SU-DHL-6 (cell line): Measurements from ENCODE around the gene AKAP14.

Source experiments
- H2AFZ ChIP-seq: fragments of 200-600 bp; sonication (generic); 2 replicates; pipeline ENCODE4 v1.6.1; 2014; ENCODE audit warnings: low read depth, mild to moderate bottlenecking, moderate library complexity, mixed read lengths, antibody characterized with exemption, low read length; ENCODE audit not compliant: severe bottlenecking
- H3F3A ChIP-seq: fragments of 200-600 bp; shearing (Covaris generic); 2 replicates; pipeline ENCODE4 v1.6.0; 2016; ENCODE audit warnings: antibody characterized with exemption, mild to moderate bottlenecking; ENCODE audit not compliant: insufficient read depth
- H3K27ac ChIP-seq: fragments of 200-600 bp; sonication (generic); 2 replicates; pipeline ENCODE4 v1.5.1; 2016; ENCODE audit warnings: low read depth, mild to moderate bottlenecking, low read length, moderate library complexity, mixed read lengths
- H3K27me3 ChIP-seq: fragments of 200-600 bp; sonication (generic), shearing (Covaris generic); 2 replicates; pipeline ENCODE4 v1.6.0; 2014; ENCODE audit warnings: mild to moderate bottlenecking, low read length
- H3K36me3 ChIP-seq: fragments of 200-600 bp; sonication (generic); 2 replicates; pipeline ENCODE4 v1.6.1; 2014; ENCODE audit warnings: mild to moderate bottlenecking, low read length, mixed read lengths
- H3K4me2 ChIP-seq: fragments of 300-600, 200-600 bp; shearing (Covaris generic), sonication (generic); 2 replicates; pipeline ENCODE4 v1.6.0; 2014; ENCODE audit warnings: low read length, low read depth, mild to moderate bottlenecking; ENCODE audit not compliant: poor library complexity, severe bottlenecking
- H3K4me3 ChIP-seq: fragments of 200-600 bp; sonication (generic); 2 replicates; pipeline ENCODE4 v1.5.1; 2014; ENCODE audit warnings: antibody characterized with exemption, low read length, mild to moderate bottlenecking, mixed read lengths; ENCODE audit not compliant: insufficient read depth, poor library complexity, severe bottlenecking
- H3K79me2 ChIP-seq: fragments of 200-600 bp; sonication (generic); 2 replicates; pipeline ENCODE4 v1.6.1; 2014; ENCODE audit warnings: mild to moderate bottlenecking, low read length, moderate library complexity; ENCODE audit not compliant: insufficient read depth
- H3K9ac ChIP-seq: fragments of 200-600 bp; sonication (generic); 2 replicates; pipeline ENCODE4 v1.7.0; 2014; ENCODE audit warnings: mild to moderate bottlenecking, low read length
- H3K9me2 ChIP-seq: fragments of 200-600 bp; sonication (generic); replicated peaks from 2 replicates; pipeline ENCODE4 v1.6.1; 2014; ENCODE audit warnings: low read length; ENCODE audit not compliant: insufficient read depth
- H3K9me3 ChIP-seq: fragments of 200-600 bp; sonication (generic); 2 replicates; pipeline ENCODE4 v1.6.1; 2014; ENCODE audit warnings: low read length, mixed read lengths; ENCODE audit not compliant: insufficient read depth
- H4K20me1 ChIP-seq: fragments of 200-600 bp; sonication (generic); 2 replicates; pipeline ENCODE4 v1.6.1; 2014; ENCODE audit warnings: low read depth, mild to moderate bottlenecking, antibody characterized with exemption, low read length, moderate library complexity, mixed read lengths
- EZH2phosphoT487 ChIP-seq: fragments of 200-600 bp; sonication (generic), shearing (Covaris generic); conservative IDR thresholded peaks from 2 replicates; pipeline ENCODE4 v1.6.1; 2018; ENCODE audit warnings: mild to moderate bottlenecking, antibody characterized with exemption, low read length, moderate library complexity, mixed read lengths
- TF ChIP-seq, protein P1 (sequence below): fragments of 200-600 bp; sonication (generic); IDR thresholded peaks from one replicate; pipeline ENCODE4 v1.5.1; 2017; ENCODE audit warnings: antibody characterized with exemption, mild to moderate bottlenecking, low read length, moderate library complexity; ENCODE audit not compliant: insufficient read depth, poor library complexity, severe bottlenecking

The AKAP14 gene

GRCh38 chrX:119895843-119896326 is at the start of gene AKAP14:
Gene AKAP14 (plus strand): TSS chrX:119895893. CDS start chrX:119903224, 7,331 bp downstream.
- Histone ChIP-seq H3K4me2 (no peak within 1 kb of the TSS), H3K4me3 (no peak within 1 kb of the TSS), H3K27me3 (no peaks in the 10 kb centered on the region), H3K9me3 (no peaks in the 10 kb centered on the region), H3K9ac (no peak within 1 kb of the TSS), H2AFZ (no peak within 1 kb of the TSS), H3K36me3 (no peaks in the 10 kb centered on the region), H3K9me2 (no peaks in the 10 kb centered on the region), H3F3A (no peaks in the 10 kb centered on the region), H3K27ac (no peak within 1 kb of the TSS), H3K79me2 (no peaks in the 10 kb centered on the region), H4K20me1 (no peaks in the 10 kb centered on the region)
- TF ChIP-seq, protein P1, sequence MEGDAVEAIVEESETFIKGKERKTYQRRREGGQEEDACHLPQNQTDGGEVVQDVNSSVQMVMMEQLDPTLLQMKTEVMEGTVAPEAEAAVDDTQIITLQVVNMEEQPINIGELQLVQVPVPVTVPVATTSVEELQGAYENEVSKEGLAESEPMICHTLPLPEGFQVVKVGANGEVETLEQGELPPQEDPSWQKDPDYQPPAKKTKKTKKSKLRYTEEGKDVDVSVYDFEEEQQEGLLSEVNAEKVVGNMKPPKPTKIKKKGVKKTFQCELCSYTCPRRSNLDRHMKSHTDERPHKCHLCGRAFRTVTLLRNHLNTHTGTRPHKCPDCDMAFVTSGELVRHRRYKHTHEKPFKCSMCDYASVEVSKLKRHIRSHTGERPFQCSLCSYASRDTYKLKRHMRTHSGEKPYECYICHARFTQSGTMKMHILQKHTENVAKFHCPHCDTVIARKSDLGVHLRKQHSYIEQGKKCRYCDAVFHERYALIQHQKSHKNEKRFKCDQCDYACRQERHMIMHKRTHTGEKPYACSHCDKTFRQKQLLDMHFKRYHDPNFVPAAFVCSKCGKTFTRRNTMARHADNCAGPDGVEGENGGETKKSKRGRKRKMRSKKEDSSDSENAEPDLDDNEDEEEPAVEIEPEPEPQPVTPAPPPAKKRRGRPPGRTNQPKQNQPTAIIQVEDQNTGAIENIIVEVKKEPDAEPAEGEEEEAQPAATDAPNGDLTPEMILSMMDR, result no peak
- TF ChIP-seq EZH2phosphoT487, result no peak

GRCh38 chrX:119852382-119853353 is 43.0 kb upstream of the AKAP14 start, which contains the start of gene UPF3B:
Gene UPF3B (minus strand): TSS chrX:119852963. CDS start chrX:119852928, 35 bp downstream.
- peak within 1 kb of the TSS; percentile 55 for H3K27ac ChIP-seq
- H3K27me3 ChIP-seq, result no peaks in the 10 kb centered on the region
- no peaks in the 10 kb centered on the region for H3K9me3 ChIP-seq
- peaks cover 17% of the 10 kb centered on the region for H3K79me2 ChIP-seq
- H3K4me2 ChIP-seq, result peak within 1 kb of the TSS; percentile 97
- H3K9me2 ChIP-seq, result no peaks in the 10 kb centered on the region
- TF ChIP-seq, protein P1, result no peak
- TF ChIP-seq EZH2phosphoT487, result no peak
- peak within 1 kb of the TSS; percentile 97 for H3K9ac ChIP-seq
- peak within 1 kb of the TSS; percentile 68 for H2AFZ ChIP-seq
- H3K4me3 ChIP-seq, result peak within 1 kb of the TSS; percentile 98
- H4K20me1 ChIP-seq, result no peaks in the 10 kb centered on the region
- no peaks in the 10 kb centered on the region for H3F3A ChIP-seq
- H3K36me3 ChIP-seq, result peaks cover 2% of the 10 kb centered on the region; the same call in 1 of the 2 replicates

DNA sequence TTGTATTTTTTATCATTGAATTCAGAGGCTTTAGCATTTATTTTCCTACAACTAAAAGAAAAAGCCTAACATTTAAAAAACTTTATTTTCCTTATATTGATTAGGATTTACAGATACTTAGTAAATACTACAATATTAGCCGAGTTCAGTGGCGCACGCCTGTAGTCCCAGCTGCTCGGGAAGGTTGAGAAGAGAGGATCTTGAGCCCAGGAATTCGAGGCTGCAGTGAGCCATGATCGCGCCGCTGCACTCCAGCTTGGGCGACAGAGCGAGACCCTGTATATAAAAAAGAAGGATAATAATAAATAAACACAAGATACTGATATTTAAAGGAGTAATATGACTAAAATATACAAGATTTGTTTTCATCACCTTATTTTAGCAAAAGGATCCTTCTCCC is 42.2 kb upstream of the AKAP14 start:
- Histone ChIP-seq H3K9me3 (no peaks in the 10 kb centered on the region), H3K9me2 (no peaks in the 10 kb centered on the region), H3K4me3 (peak overlapping the region; percentile 52), H3K79me2 (peaks cover 17% of the 10 kb centered on the region), H3K36me3 (peaks cover 2% of the 10 kb centered on the region; the same call in 1 of the 2 replicates), H3K9ac (peak overlapping the region; percentile 97), H3K27me3 (no peaks in the 10 kb centered on the region), H4K20me1 (no peaks in the 10 kb centered on the region), H2AFZ (peak overlapping the region; percentile 68), H3F3A (no peaks in the 10 kb centered on the region), H3K27ac (no peak overlapping the region), H3K4me2 (peak overlapping the region; percentile 97)
- TF ChIP-seq, protein P1, result no peak
- TF ChIP-seq EZH2phosphoT487, result no peak
